Measurements from ENCODE around the gene ZNF688. TPM values are rescaled to one million over a fixed set of nuclear protein-coding genes. Genes with fewer than 3 reads are reported as not detected.

ZNF688 gene
- total and polyA plus RNA-seq, 9 of the 15 experiments (the other 6 are each of a cell fraction or from before 2014, with no cell fraction given) = 0.48 to 12.9 (median 4.5) TPM

GRCh38 chr16:30571445-30572322, at the start of gene ZNF688 (continued):
- 0 out of 2 replicates have a peak, but pooled peaks have one; percentile 42 for TF ChIP-seq ZBTB40 (IDR thresholded peaks at IDR 0.05)
- TF ChIP-seq ZBTB40 (CRISPR knock-in tag; IDR thresholded peaks at IDR 0.05) = no peak
- no peak for TF ChIP-seq IRF9 (tag; IDR thresholded peaks at IDR 0.05)
- peak; percentile 68; the same call in 1 of the 2 replicates for TF ChIP-seq CREB3 (tag; conservative IDR thresholded peaks at IDR 0.05; ENCODE audit: low read depth)
- no peak for TF ChIP-seq FOXJ3 (CRISPR knock-in tag; IDR thresholded peaks at IDR 0.05)
- peak; percentile 95 for TF ChIP-seq NR2C1 (IDR thresholded peaks at IDR 0.05)
- peak; percentile 96 for TF ChIP-seq NR2C1 (tag; IDR thresholded peaks at IDR 0.05)
- no peak for TF ChIP-seq PATZ1 (CRISPR knock-in tag; IDR thresholded peaks at IDR 0.05; ENCODE audit: borderline replicate concordance)
- TF ChIP-seq ZNF197 (CRISPR knock-in tag; IDR thresholded peaks at IDR 0.05; ENCODE audit: low read depth) = peak; percentile 97
- no peak for TF ChIP-seq FOXJ2 (tag; IDR thresholded peaks at IDR 0.05)
- 0 out of 2 replicates have a peak, but pooled peaks have one; percentile 47 for TF ChIP-seq MEF2D (tag; conservative IDR thresholded peaks at IDR 0.05; ENCODE audit: low read depth)
- TF ChIP-seq L3MBTL2 (IDR thresholded peaks at IDR 0.05) = peak; percentile 61
- TF ChIP-seq MYNN (IDR thresholded peaks at IDR 0.05) = 0 out of 2 replicates have a peak, but pooled peaks have one; percentile 34
- TF ChIP-seq MYNN (CRISPR knock-in tag; IDR thresholded peaks at IDR 0.05) = no peak
- TF ChIP-seq PML (IDR thresholded peaks at IDR 0.05; ENCODE audit: low read length) = peak; percentile 53
